Panc1 (cell line): ENCODE data around the gene EPB41L4B.

Source experiments
- CTCF ChIP-seq: fragments of 450-650 bp; IDR thresholded peaks from 2 replicates; pipeline ENCODE4 v1.5.1; 2017; ENCODE audit warnings: mild to moderate bottlenecking
- SIN3A ChIP-seq: IDR thresholded peaks from 2 replicates; pipeline ENCODE4 v1.6.1; 2012; ENCODE audit warnings: low read depth, mild to moderate bottlenecking, low read length, moderate library complexity, borderline replicate concordance; ENCODE audit not compliant: insufficient read depth

- TF ChIP-seq CTCF (no peak; the same call in 1 of the 2 replicates), SIN3A (no peak)
Measured at GRCh38 chr9:109319626-109320241, 1.1 kb downstream of the EPB41L4B start.
